Upper lobe of right lung (tissue), 1 donor: ENCODE data around the gene CHRFAM7A. TPM values are rescaled to one million over a fixed set of nuclear protein-coding genes. Genes with fewer than 3 reads are reported as not detected.
"Not testable (repeated sequence)": the region's sequence is repeated elsewhere in the genome, so short reads cannot be mapped to it uniquely, and the experiment has no call there.

Experiments
- ATAC-seq: fragments of 200-7000 bp; cut with Tn5 transposase; one replicate; pipeline ENCODE4 v1.9.1; 2020; ENCODE audit warnings: mild to moderate bottlenecking, moderate library complexity
- DNase-seq: peaks from one replicate; pipeline ENCODE4 v3.0.0-alpha.2; 2020
- H3K27ac ChIP-seq: fragments of 200-600 bp; one replicate; pipeline ENCODE4 v1.8.0; 2022
- H3K27me3 ChIP-seq: fragments of 200-600 bp; one replicate; pipeline ENCODE4 v1.8.0; 2022; ENCODE audit warnings: mild to moderate bottlenecking
- H3K36me3 ChIP-seq: fragments of 200-600 bp; one replicate; pipeline ENCODE4 v1.8.0; 2022
- H3K4me1 ChIP-seq: fragments of 200-600 bp; one replicate; pipeline ENCODE4 v1.8.0; 2022
- H3K4me3 ChIP-seq: fragments of 200-600 bp; one replicate; pipeline ENCODE4 v1.8.0; 2022; ENCODE audit warnings: mild to moderate bottlenecking
- H3K9me3 ChIP-seq: fragments of 200-600 bp; one replicate; pipeline ENCODE4 v1.8.0; 2022
- intact Hi-C: fragments of 100-400 bp; cut with DNase I; formaldehyde crosslinking; loops from one replicate; pipeline ENCODE4 v1.11.0; 2022
- total RNA-seq: library from RNA; stranded (reverse); fragmentation: NEBNext Ultra II Directional; extraction: Animal tissue kit (Norgen Biotek cat#: 25700); gene quantifications from one replicate; pipeline ENCODE4 v1.2.1, GENCODE V29; 2021
- donor health status: DM: no; HTN: yes; CAD: no; lungs with severe emphysema.

The CHRFAM7A gene
- total RNA-seq, 1 donor from 2014 or later: 1.1 TPM

DNA sequence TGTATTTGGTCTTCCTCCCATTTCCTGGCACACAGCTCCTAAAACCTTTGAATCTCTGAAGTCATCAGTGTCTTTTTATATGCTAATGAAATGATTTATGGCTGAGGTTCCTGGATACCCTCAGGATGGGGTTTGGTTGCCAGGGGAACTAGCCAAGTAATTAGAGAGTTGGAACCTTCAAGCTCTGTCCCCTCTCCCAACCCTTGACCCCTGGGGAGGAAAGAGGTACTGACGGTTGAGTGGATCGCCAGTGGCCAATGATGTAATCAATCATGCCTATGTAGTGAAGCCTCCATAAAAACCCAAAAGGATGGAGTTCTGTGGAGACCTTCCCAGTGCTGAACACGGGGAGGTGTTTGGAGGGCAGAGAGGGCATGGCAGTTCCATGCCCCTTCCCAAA, 25.1 kb downstream of the CHRFAM7A start:
- H3K27ac ChIP-seq, ATAC-seq, H3K27me3 ChIP-seq, H3K4me1 ChIP-seq, H3K36me3 ChIP-seq, H3K4me3 ChIP-seq, DNase-seq, H3K9me3 ChIP-seq, intact Hi-C loops: not testable (repeated sequence)

GRCh38 chr15:30367246-30367645, 26.1 kb downstream of the CHRFAM7A start:
- ATAC-seq, H3K36me3 ChIP-seq, H3K27ac ChIP-seq, H3K4me1 ChIP-seq, H3K4me3 ChIP-seq, H3K27me3 ChIP-seq, H3K9me3 ChIP-seq, intact Hi-C loops: not testable (repeated sequence)
- peak; percentile 53 for DNase-seq

DNA sequence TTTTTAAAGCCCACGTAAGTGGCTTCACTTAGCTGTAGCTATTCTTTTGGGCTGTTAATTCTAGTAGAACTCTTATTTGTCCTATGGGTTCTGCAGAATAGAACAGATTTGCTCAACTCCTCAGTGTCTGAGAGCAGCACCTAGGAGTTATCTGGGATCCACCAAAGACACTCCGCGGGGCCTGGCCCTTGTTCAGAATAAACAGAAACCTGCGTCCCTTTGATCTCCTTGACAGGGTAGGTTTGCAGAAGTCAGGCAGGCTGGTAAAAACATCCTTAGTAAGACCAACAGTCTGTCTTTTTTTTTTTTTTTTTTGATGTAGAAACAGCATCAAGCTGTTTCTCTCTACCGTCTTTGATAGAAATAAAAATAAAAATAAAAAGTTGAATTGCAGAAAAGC, 31.9 kb downstream of the CHRFAM7A start:
- H3K36me3 ChIP-seq, DNase-seq, H3K9me3 ChIP-seq, H3K27me3 ChIP-seq, H3K4me1 ChIP-seq, H3K4me3 ChIP-seq, H3K27ac ChIP-seq, intact Hi-C loops, ATAC-seq: not testable (repeated sequence)

- H3K4me1 ChIP-seq, H3K9me3 ChIP-seq, DNase-seq, H3K4me3 ChIP-seq, H3K27me3 ChIP-seq, ATAC-seq, H3K36me3 ChIP-seq, intact Hi-C loops, H3K27ac ChIP-seq: not testable (repeated sequence)
Measured at GRCh38 chr15:30360990-30361389, 32.4 kb downstream of the CHRFAM7A start.

DNA sequence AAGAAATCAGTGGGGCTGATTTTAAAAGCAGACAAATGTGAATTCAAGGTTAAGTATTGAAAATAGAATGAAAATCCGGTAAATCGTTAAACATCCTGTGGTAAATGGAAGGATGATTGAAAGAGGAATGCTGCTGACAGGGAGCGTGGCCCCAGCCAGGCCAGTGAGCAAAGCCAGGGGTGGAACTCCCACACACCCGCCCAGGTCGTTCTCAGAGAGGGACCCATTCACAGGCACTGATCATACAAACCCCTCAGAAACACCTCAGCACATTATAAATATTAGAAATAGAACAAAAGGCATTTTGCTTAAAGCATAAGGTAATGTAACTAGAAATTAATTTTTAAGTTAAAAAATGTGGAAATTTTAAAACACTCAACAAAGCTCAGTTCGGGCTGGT, 38.3 kb downstream of the CHRFAM7A start:
- ATAC-seq, intact Hi-C loops, DNase-seq: not testable (repeated sequence)

DNA sequence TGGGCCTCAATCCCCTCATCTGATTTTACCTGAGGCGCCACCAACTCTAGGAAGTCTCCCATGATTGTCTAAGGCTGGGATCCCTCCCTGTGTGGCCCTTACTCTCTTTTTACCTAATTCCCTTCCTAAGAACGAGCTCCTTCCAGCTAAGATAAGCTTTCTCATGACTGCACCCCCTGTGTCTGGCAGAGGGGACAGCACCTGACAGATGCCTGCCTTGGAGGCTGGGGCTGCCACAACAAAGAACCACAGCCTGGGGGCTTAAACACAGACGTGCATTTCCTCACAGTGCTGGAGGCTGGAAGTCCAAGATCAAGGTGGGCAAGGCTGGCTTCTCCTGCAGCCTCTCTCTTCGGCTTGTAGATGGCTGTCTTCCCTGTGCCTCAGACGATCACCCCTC, 43.5 kb downstream of the CHRFAM7A start:
- ATAC-seq: not testable (repeated sequence)

More for the DNA sequence above, 38.3 kb downstream of the CHRFAM7A start:
- H3K4me3 ChIP-seq, H3K27ac ChIP-seq, H3K36me3 ChIP-seq, H3K9me3 ChIP-seq, H3K4me1 ChIP-seq, H3K27me3 ChIP-seq: not testable (repeated sequence)

DNA sequence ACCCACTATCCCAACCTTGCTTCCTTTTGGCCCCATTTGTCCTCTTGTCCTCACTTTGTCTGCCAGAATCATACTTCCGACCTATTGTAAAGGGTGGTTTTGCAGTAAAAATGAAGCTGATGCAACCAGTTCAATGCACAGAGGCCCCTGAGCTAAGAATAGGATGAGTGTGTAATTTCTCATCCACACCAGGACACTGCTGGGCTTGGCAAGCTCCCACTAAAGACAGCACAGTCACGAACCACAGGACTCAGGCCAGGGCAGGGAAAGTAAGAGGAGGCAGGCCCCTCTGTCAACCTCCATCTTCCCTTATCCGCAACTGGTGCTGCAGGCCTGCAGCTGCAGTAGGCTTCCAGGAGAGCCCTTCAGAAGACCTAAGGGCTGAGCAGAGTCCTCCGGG, 56.8 kb downstream of the CHRFAM7A start:
- H3K36me3 ChIP-seq, H3K27ac ChIP-seq, DNase-seq, H3K27me3 ChIP-seq, H3K9me3 ChIP-seq, intact Hi-C loops, H3K4me1 ChIP-seq, H3K4me3 ChIP-seq: not testable (repeated sequence)
- ATAC-seq: peak; percentile 8

More for the DNA sequence above, 43.5 kb downstream of the CHRFAM7A start:
- H3K4me1 ChIP-seq, H3K9me3 ChIP-seq, intact Hi-C loops, H3K27ac ChIP-seq, H3K4me3 ChIP-seq, H3K36me3 ChIP-seq, H3K27me3 ChIP-seq, DNase-seq: not testable (repeated sequence)

GRCh38 chr15:30334152-30334551, 59.2 kb downstream of the CHRFAM7A start:
- H3K4me3 ChIP-seq, H3K27ac ChIP-seq, DNase-seq, H3K27me3 ChIP-seq, H3K9me3 ChIP-seq, H3K36me3 ChIP-seq, ATAC-seq, intact Hi-C loops, H3K4me1 ChIP-seq: not testable (repeated sequence)

- H3K9me3 ChIP-seq, H3K4me1 ChIP-seq, H3K4me3 ChIP-seq, H3K27ac ChIP-seq, H3K27me3 ChIP-seq, H3K36me3 ChIP-seq, ATAC-seq, intact Hi-C loops, DNase-seq: not testable (repeated sequence)
Measured at GRCh38 chr15:30326145-30326544, 67.2 kb downstream of the CHRFAM7A start.

GRCh38 chr15:30321063-30321462, 72.3 kb downstream of the CHRFAM7A start:
- DNase-seq, H3K27me3 ChIP-seq, H3K9me3 ChIP-seq, ATAC-seq, H3K27ac ChIP-seq, H3K4me1 ChIP-seq, H3K4me3 ChIP-seq, intact Hi-C loops, H3K36me3 ChIP-seq: not testable (repeated sequence)

DNA sequence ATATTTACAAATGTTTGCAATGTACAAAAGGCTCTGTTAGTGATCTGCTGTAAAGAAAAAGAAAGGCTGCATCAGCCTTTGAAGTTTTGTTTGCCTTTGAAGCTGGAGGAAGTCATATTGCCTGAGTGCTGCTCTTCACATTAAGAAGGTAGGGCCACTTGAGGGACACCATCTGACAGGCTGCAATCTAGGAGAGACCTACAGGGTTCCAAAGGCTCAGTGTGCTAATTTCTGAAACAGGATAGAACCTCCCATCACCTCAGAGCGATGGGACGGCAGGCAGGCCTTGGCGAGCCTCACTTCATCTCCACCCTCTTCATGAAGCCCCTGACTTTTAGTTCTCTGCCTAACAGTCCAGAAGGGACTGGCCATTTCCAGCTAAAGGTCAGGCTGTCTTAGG, 77.6 kb downstream of the CHRFAM7A start:
- intact Hi-C loops, H3K36me3 ChIP-seq, H3K9me3 ChIP-seq, H3K4me1 ChIP-seq, H3K27ac ChIP-seq, DNase-seq, H3K27me3 ChIP-seq, ATAC-seq, H3K4me3 ChIP-seq: not testable (repeated sequence)

DNA sequence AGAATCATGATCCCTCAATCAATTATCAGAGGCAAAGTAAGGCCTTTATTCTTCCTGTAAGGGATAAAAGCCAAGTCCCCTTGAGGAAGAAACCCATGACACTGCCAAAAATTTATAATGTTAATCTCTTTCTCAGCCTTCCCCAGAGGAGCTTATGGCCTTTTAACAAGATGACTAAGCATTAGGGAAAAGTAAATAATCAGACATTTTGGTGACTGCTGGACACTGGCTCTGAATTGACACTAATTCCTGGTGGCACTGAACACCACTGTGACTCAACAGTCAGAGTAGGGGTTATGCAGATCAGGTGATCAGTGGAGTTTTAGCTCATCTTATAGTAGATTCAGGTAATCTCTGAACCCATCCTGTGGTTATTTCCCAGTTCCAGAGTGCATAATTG, 82.8 kb downstream of the CHRFAM7A start:
- H3K27me3 ChIP-seq, intact Hi-C loops, H3K4me1 ChIP-seq, H3K27ac ChIP-seq, DNase-seq, H3K9me3 ChIP-seq, H3K36me3 ChIP-seq, H3K4me3 ChIP-seq, ATAC-seq: not testable (repeated sequence)

Other genes starting within 250 kb of the CHRFAM7A start
- gene GOLGA8R, start 20.7 kb upstream of the CHRFAM7A start, total RNA-seq: 5.3 TPM
- gene GOLGA8Q, start 158.5 kb upstream of the CHRFAM7A start, total RNA-seq: 2.3 TPM
- 0.67 TPM for gene GOLGA8H, start 210.5 kb upstream of the CHRFAM7A start, total RNA-seq